ENCODE results near the gene APH1A.

The APH1A gene

DNA sequence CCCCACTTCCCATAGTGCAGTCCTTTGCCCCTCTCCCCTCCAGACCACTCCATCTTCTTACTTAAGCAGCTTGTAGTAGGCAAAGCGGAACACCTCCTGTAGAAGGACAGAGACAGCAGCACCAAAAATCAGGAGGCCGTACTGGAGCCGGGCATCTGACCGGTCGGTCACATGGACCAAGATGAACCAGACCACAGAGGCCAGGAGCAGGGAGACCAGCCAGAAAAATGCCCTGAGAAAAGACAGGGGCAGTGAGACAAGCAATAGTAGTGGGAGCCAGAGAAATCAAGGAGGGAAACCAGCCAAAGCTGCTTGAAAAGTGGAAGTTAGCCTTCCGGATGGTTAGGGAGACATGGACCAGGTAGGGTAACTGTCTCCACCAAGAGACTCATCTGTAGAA lies 920 bp downstream of the APH1A start:
- no peak for TF ChIP-seq TAF1 (IDR thresholded peaks at IDR 0.05; ENCODE audit: borderline replicate concordance, insufficient read depth, low read length)
- TF ChIP-seq POLR2AphosphoS5 (IDR thresholded peaks at IDR 0.05; ENCODE audit: low read depth, low read length): no peak
- TF ChIP-seq, protein P1, sequence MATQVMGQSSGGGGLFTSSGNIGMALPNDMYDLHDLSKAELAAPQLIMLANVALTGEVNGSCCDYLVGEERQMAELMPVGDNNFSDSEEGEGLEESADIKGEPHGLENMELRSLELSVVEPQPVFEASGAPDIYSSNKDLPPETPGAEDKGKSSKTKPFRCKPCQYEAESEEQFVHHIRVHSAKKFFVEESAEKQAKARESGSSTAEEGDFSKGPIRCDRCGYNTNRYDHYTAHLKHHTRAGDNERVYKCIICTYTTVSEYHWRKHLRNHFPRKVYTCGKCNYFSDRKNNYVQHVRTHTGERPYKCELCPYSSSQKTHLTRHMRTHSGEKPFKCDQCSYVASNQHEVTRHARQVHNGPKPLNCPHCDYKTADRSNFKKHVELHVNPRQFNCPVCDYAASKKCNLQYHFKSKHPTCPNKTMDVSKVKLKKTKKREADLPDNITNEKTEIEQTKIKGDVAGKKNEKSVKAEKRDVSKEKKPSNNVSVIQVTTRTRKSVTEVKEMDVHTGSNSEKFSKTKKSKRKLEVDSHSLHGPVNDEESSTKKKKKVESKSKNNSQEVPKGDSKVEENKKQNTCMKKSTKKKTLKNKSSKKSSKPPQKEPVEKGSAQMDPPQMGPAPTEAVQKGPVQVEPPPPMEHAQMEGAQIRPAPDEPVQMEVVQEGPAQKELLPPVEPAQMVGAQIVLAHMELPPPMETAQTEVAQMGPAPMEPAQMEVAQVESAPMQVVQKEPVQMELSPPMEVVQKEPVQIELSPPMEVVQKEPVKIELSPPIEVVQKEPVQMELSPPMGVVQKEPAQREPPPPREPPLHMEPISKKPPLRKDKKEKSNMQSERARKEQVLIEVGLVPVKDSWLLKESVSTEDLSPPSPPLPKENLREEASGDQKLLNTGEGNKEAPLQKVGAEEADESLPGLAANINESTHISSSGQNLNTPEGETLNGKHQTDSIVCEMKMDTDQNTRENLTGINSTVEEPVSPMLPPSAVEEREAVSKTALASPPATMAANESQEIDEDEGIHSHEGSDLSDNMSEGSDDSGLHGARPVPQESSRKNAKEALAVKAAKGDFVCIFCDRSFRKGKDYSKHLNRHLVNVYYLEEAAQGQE (IDR thresholded peaks at IDR 0.05; ENCODE audit: insufficient read depth in 1 of 2, low read depth in 2 of 2, low read length in 2 of 2): no peak
- no peak for TF ChIP-seq SIN3A (IDR thresholded peaks at IDR 0.05; ENCODE audit: borderline replicate concordance, insufficient read depth, low read length)
- TF ChIP-seq FOXP2 (optimal IDR thresholded peaks at IDR 0.05; ENCODE audit: borderline replicate concordance, extremely low read depth, extremely low read length, insufficient read depth): no peak

DNA sequence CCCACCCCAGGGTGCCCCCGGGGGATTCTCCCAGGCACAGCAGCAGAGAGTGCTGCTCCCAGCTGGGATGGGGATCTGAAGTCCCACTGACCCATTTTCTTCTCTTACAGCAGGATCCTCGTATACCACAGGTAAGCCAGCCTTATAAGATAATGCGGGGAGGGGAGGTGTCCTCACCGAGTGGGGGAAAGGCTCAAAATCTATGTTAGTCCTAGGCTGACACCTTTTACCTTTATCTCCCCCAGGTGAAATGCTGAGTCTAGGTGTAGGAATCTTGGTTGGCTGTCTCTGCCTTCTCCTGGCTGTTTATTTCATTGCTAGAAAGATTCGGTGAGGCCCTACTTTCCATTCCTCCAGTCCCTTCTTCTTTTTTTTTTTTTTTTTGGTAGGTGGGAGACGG lies 5.3 kb downstream of the APH1A start:
- 0 out of 2 replicates have a peak, but pooled peaks have one; percentile 37 for TF ChIP-seq POLR2AphosphoS5 (IDR thresholded peaks at IDR 0.05; ENCODE audit: low read depth, low read length)
- TF ChIP-seq, protein P1 (IDR thresholded peaks at IDR 0.05; ENCODE audit: insufficient read depth in 1 of 2, low read depth in 2 of 2, low read length in 2 of 2): no peak
- TF ChIP-seq FOXP2 (optimal IDR thresholded peaks at IDR 0.05; ENCODE audit: borderline replicate concordance, extremely low read depth, extremely low read length, insufficient read depth): no peak
- TF ChIP-seq TAF1 (IDR thresholded peaks at IDR 0.05; ENCODE audit: borderline replicate concordance, insufficient read depth, low read length): no peak

DNA sequence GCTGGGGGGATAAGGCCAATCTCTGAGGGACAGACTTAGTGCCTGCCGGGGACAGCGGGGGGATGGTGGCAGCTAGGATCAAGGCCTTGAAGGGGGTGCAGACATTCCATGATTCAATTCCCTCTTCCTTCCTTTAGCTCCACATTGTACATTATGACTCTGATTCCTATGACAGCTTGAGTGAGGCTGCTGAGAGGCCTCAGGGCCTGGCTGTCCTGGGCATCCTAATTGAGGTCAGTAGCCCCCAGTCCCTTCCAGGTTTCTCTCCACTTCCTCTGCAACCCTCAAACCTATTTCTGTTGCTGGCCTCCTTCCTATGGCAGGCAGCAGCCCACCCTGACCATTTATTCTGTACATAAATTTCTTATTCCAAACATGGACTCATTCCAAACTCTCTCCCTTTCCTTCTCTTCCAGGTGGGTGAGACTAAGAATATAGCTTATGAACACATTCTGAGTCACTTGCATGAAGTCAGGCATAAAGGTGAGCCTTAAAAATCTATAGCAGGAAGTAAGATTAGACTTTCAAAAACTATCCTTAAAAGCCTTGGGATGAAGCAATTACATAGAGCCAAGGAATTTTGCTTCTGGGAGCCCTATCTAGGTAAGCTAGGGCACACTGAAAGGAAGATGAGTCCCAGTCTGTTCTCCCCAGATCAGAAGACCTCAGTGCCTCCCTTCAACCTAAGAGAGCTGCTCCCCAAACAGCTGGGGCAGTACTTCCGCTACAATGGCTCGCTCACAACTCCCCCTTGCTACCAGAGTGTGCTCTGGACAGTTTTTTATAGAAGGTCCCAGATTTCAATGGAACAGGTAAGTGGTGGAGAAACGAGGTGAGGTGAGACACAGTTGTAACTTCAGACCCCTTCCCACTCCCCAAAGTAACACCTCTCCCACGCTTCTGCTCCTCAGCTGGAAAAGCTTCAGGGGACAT lies 6.2 kb downstream of the APH1A start:
- TF ChIP-seq FOXP2 (optimal IDR thresholded peaks at IDR 0.05; ENCODE audit: borderline replicate concordance, extremely low read depth, extremely low read length, insufficient read depth) (no peak), TAF1 (IDR thresholded peaks at IDR 0.05; ENCODE audit: borderline replicate concordance, insufficient read depth, low read length) (no peak), POLR2AphosphoS5 (IDR thresholded peaks at IDR 0.05; ENCODE audit: low read depth, low read length) (no peak), SIN3A (IDR thresholded peaks at IDR 0.05; ENCODE audit: borderline replicate concordance, insufficient read depth, low read length) (no peak)
- TF ChIP-seq, protein P1 (IDR thresholded peaks at IDR 0.05; ENCODE audit: insufficient read depth in 1 of 2, low read depth in 2 of 2, low read length in 2 of 2): no peak

- TF ChIP-seq SIN3A (IDR thresholded peaks at IDR 0.05; ENCODE audit: borderline replicate concordance, insufficient read depth, low read length) (no peak), POLR2AphosphoS5 (IDR thresholded peaks at IDR 0.05; ENCODE audit: low read depth, low read length) (no peak), FOXP2 (optimal IDR thresholded peaks at IDR 0.05; ENCODE audit: borderline replicate concordance, extremely low read depth, extremely low read length, insufficient read depth) (no peak), TAF1 (IDR thresholded peaks at IDR 0.05; ENCODE audit: borderline replicate concordance, insufficient read depth, low read length) (no peak)
- TF ChIP-seq, protein P1 (IDR thresholded peaks at IDR 0.05; ENCODE audit: insufficient read depth in 1 of 2, low read depth in 2 of 2, low read length in 2 of 2): no peak
These were observed 7.4 kb downstream of the APH1A start for GRCh38 chr1:150261367-150261766.
